K562 (cell line): ENCODE measurements around the gene HNRNPLL. TPM values are rescaled to one million over a fixed set of nuclear protein-coding genes. Genes with fewer than 3 reads are reported as not detected.

Experiments used
- BACH1 ChIP-seq: fragments of 200-800 bp; sonication (Bioruptor generic); IDR thresholded peaks from 2 replicates; pipeline ENCODE4 v1.6.1; 2016; ENCODE audit warnings: missing genetic modification characterization, missing compliant biosample characterization
- CBFA2T3 ChIP-seq: fragments of 450-650 bp; IDR thresholded peaks from 2 replicates; pipeline ENCODE4 v1.6.1; 2017
- CHD4 ChIP-seq: fragments of 200-600 bp; sonication (generic); IDR thresholded peaks from 3 replicates; pipeline ENCODE4 v1.6.1; 2012; ENCODE audit warnings: low read depth, mild to moderate bottlenecking, mixed read lengths, low read length, inconsistent platforms; ENCODE audit not compliant: insufficient read depth, insufficient replicate concordance, poor library complexity, severe bottlenecking
- CREB1 ChIP-seq, 2 experiments: sonication (generic) in 1 of 2; formaldehyde crosslinking in 1 of 2; IDR thresholded peaks; 2 replicates each; pipeline versions ENCODE4 v1.6.1 to v1.8.0; 2012 to 2022; ENCODE audit warnings: inconsistent platforms in 1 of 2, mild to moderate bottlenecking in 1 of 2, missing genetic modification reagents in 1 of 2, moderate library complexity in 1 of 2
- CSDE1 ChIP-seq, 2 experiments: fragments of 450-650 bp; IDR thresholded peaks; 2 replicates each; pipeline ENCODE4 v1.6.1; 2016; ENCODE audit warnings: mild to moderate bottlenecking in 1 of 2
- CTCFL ChIP-seq: IDR thresholded peaks from 2 replicates; pipeline ENCODE4 v1.6.1; 2011; ENCODE audit warnings: borderline replicate concordance, low read depth, mild to moderate bottlenecking, moderate library complexity, low read length; ENCODE audit not compliant: insufficient read depth, poor library complexity, severe bottlenecking
- DEAF1 ChIP-seq: fragments of 450-650 bp; formaldehyde crosslinking; IDR thresholded peaks from 2 replicates; pipeline ENCODE4 v1.4.0; 2020; ENCODE audit warnings: mild to moderate bottlenecking, moderate library complexity
- IRF2 ChIP-seq: sonication (generic); formaldehyde crosslinking; IDR thresholded peaks from 2 replicates; pipeline ENCODE4 v1.8.1; 2022; ENCODE audit warnings: mild to moderate bottlenecking, missing genetic modification reagents
- L3MBTL2 ChIP-seq: fragments of 450-650 bp; IDR thresholded peaks from 2 replicates; pipeline ENCODE4 v1.6.1; 2016; ENCODE audit warnings: mild to moderate bottlenecking, moderate library complexity
- MAFK ChIP-seq: IDR thresholded peaks from 2 replicates; pipeline ENCODE4 v1.6.1; 2011; ENCODE audit warnings: low read length, improper control_type of control experiment
- MECOM ChIP-seq: fragments of 250-450 bp; sonication (Bioruptor Pico); IDR thresholded peaks from 2 replicates; pipeline ENCODE4 v1.8.0; 2022; ENCODE audit warnings: inconsistent platforms
- MLX ChIP-seq, 2 experiments: fragments of 450-650 bp in 1 of 2; sonication (generic) in 1 of 2; formaldehyde crosslinking; conservative IDR thresholded peaks; 2 replicates each; pipeline versions ENCODE4 v1.4.0 to v1.8.1; 2020 to 2022; ENCODE audit warnings: mild to moderate bottlenecking in 1 of 2, missing genetic modification reagents in 1 of 2
- NR2C1 ChIP-seq, 2 experiments: fragments of 450-650 bp; IDR thresholded peaks; 2 replicates each; pipeline ENCODE4 v1.6.1; 2017; ENCODE audit warnings: mild to moderate bottlenecking in 2 of 2, antibody characterized with exemption in 1 of 2, inconsistent platforms in 1 of 2, missing compliant biosample characterization in 1 of 2, missing genetic modification characterization in 1 of 2
- PHF20 ChIP-seq: fragments of 450-650 bp; IDR thresholded peaks from 2 replicates; pipeline ENCODE4 v1.6.1; 2018; ENCODE audit not compliant: partially characterized antibody
- SAFB2 ChIP-seq: fragments of 200-400 bp; formaldehyde crosslinking; IDR thresholded peaks from 2 replicates; pipeline ENCODE4 v1.6.1; 2018; ENCODE audit warnings: borderline replicate concordance, low read length, low read depth, moderate library complexity; ENCODE audit not compliant: severe bottlenecking
- STAT6 ChIP-seq: sonication (generic); formaldehyde crosslinking; IDR thresholded peaks from 2 replicates; pipeline ENCODE4 v1.8.1; 2023; ENCODE audit warnings: mild to moderate bottlenecking, missing genetic modification reagents
- THRB ChIP-seq: fragments of 450-650 bp; formaldehyde crosslinking; conservative IDR thresholded peaks from 2 replicates; pipeline ENCODE4 v1.4.0; 2022; ENCODE audit warnings: mild to moderate bottlenecking, missing genetic modification characterization
- ZNF263 ChIP-seq: sonication (generic); formaldehyde crosslinking; IDR thresholded peaks from 2 replicates; pipeline ENCODE4 v1.8.0; 2022; ENCODE audit warnings: mild to moderate bottlenecking, missing genetic modification reagents, borderline replicate concordance
- ZNF431 ChIP-seq: sonication (generic); formaldehyde crosslinking; IDR thresholded peaks from 2 replicates; pipeline ENCODE4 v1.8.0; 2022; ENCODE audit warnings: mild to moderate bottlenecking, missing genetic modification reagents
- ZNF561 ChIP-seq: fragments of 450-650 bp; formaldehyde crosslinking; conservative IDR thresholded peaks from 2 replicates; pipeline ENCODE4 v1.4.0; 2020; ENCODE audit warnings: mild to moderate bottlenecking, moderate library complexity
- polyA plus RNA-seq, 8 experiments: library from polyadenylated mRNA; depleted of rRNA in 4 of 8; stranded (reverse) in 5 of 8; unstranded in 3 of 8; fragments of >200 nt; fragmentation: Nextera tagmentation in 2 of 8; fragmentation: Illumina TruSeq in 1 of 8; extraction: Ambion mirVana in 2 of 8; extraction: Trizol in 1 of 8; gene quantifications; 2 replicates each; pipeline versions ENCODE4 v1.2.1 to v1.2.3, GENCODE V29; 2011 to 2014; ENCODE audit warnings: inconsistent platforms in 1 of 8, missing spikeins in 1 of 8
- total RNA-seq, 7 experiments: library from RNA; depleted of rRNA in 6 of 7; stranded (reverse); fragments of >200 nt in 6 of 7; fragmentation: Illumina TruSeq in 2 of 7; extraction: Trizol in 2 of 7; gene quantifications; 2 replicates each; pipeline versions ENCODE4 v1.2.1 to v1.2.3, GENCODE V29; 2011 to 2021; ENCODE audit warnings: low replicate concordance in 1 of 7

Gene HNRNPLL
- total and polyA plus RNA-seq, 9 of the 15 experiments (the other 6 are each of a cell fraction or from before 2014, with no cell fraction given) = 19.8 to 135 (median 57.8) TPM

- TF ChIP-seq CHD4 (no peak), MLX (CRISPR knock-in tag; conservative IDR thresholded peaks at IDR 0.05) (no peak), MECOM (peak; percentile 34; the same call in 1 of the 2 replicates), CSDE1 (IDR thresholded peaks at IDR 0.05) (no peak), ZNF431 (CRISPR knock-in tag) (no peak), SAFB2 (no peak), NR2C1 (IDR thresholded peaks at IDR 0.05) (no peak), NR2C1 (tag; IDR thresholded peaks at IDR 0.05) (no peak), CBFA2T3 (peak; percentile 92), IRF2 (CRISPR knock-in tag) (no peak), PHF20 (no peak), ZNF263 (CRISPR knock-in tag) (no peak), L3MBTL2 (peak; percentile 66), CTCFL (no peak), ZNF561 (CRISPR knock-in tag) (no peak), CREB1 (IDR thresholded peaks at IDR 0.05) (0 out of 2 replicates have a peak, but pooled peaks have one; percentile 29), CREB1 (CRISPR knock-in tag; IDR thresholded peaks at IDR 0.05) (no peak), MAFK (no peak), BACH1 (tag) (no peak), DEAF1 (CRISPR knock-in tag) (no peak), THRB (CRISPR knock-in tag) (no peak), STAT6 (CRISPR knock-in tag) (no peak)
Measured at GRCh38 chr2:38552259-38552658, 50.5 kb downstream of the HNRNPLL start (continued).
